ENCODE data around the gene HAPLN2. TPM values are rescaled to one million over a fixed set of nuclear protein-coding genes. Genes with fewer than 3 reads are reported as not detected.
A peak's percentile ranks its signal among the peaks of the same experiment; 100 is the strongest.

Gene HAPLN2
- total and polyA plus RNA-seq, 2 donors, result 0.09 to 0.50 TPM

DNA sequence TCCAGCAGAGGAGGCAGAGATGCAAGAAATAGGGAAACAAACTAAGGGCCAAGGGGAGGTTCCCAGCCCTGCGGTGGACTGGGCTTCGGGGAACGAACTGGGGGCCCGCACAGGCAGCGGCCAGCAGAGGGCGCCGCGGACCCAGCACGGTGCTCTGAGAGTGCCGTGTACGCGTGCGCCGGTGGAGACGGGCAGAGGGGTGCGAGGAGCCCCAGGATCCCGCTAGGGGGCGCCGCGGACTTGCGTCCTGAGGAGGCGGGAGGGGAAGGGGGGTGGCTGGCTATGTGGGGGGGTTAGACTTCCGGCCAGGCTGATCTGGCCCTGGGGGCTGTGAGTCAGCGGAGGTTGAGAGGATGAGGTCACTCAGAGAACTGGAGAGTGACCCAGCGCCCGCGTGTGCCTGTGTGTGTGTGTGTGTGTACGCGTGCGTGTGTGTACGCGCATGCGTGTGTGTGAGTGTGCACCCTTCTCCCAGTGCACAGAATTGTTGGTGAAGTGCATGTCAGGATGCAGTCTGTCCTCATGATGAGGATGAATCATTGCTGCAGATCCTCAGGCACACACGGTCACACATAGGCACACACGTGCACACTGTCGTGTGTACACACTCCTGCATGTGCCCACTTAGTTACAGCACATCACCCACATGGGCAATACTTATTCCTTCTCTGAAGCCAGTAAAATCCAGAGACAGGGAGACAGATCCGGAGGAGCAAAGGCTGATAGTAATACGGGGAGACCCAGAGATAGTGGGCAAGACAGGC lies 41.0 kb downstream of the HAPLN2 start:
- 28% methylated on average over 38 of the region's 38 CpGs for WGBS
- Histone ChIP-seq H3K27ac (ENCODE audit: low read depth in 1 of 2, low read length in 1 of 2) (no peak overlapping the region), H3K9me3 (ENCODE audit: control insufficient read depth in 2 of 2, insufficient read depth in 1 of 2, low read length in 1 of 2) (no peaks in the 10 kb centered on the region), H3K27me3 (ENCODE audit: control insufficient read depth in 2 of 2, insufficient read depth in 1 of 2, low read length in 1 of 2) (peaks cover 28 to 69% of the 10 kb centered on the region in 2 donors), H3K4me3 (ENCODE audit: low read length in 2 of 2) (no peak overlapping the region), H3K4me1 (ENCODE audit: control insufficient read depth in 2 of 2, insufficient read depth in 2 of 2, low read length in 2 of 2) (peaks cover 8 to 70% of the 10 kb centered on the region in 2 donors), H3K36me3 (ENCODE audit: control insufficient read depth in 2 of 2, insufficient read depth in 2 of 2, low read length in 1 of 2) (no peaks in the 10 kb centered on the region)
- DNase-seq (ENCODE audit: low read depth in 6 of 9, low spot score in 9 of 9), result peak; percentile 55 to 90 (median 76)

DNA sequence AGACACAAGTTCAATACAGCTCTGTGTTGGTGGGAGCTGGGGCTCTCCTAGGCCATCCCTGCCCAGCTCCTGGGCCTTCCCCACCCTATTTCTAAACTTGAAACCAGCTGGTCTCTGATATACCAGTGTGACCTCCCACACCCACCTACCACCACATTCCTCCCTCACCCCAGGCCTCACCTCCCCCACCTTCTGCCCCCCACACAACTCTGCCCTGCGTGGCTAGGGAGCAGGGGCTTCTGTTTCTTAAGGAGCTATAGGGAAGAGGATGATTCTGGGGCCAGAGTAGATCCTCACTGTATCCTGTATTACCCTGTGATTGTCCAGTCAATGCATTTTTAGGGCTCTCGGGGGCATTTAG lies 41.5 kb downstream of the HAPLN2 start:
- no peak for DNase-seq (ENCODE audit: low read depth in 6 of 9, low spot score in 9 of 9)
- no peaks in the 10 kb centered on the region for H3K9me3 ChIP-seq (ENCODE audit: control insufficient read depth in 2 of 2, insufficient read depth in 1 of 2, low read length in 1 of 2)
- WGBS, result 52% methylated on average over 2 of the region's 2 CpGs
- H3K4me3 ChIP-seq (ENCODE audit: low read length in 2 of 2), result no peak overlapping the region
- no peak overlapping the region for H3K27ac ChIP-seq (ENCODE audit: low read depth in 1 of 2, low read length in 1 of 2)
- H3K36me3 ChIP-seq (ENCODE audit: control insufficient read depth in 2 of 2, insufficient read depth in 2 of 2, low read length in 1 of 2), result no peaks in the 10 kb centered on the region
- peaks cover 23 to 69% of the 10 kb centered on the region in 2 donors for H3K27me3 ChIP-seq (ENCODE audit: control insufficient read depth in 2 of 2, insufficient read depth in 1 of 2, low read length in 1 of 2)
- peaks cover 8 to 70% of the 10 kb centered on the region in 2 donors for H3K4me1 ChIP-seq (ENCODE audit: control insufficient read depth in 2 of 2, insufficient read depth in 2 of 2, low read length in 2 of 2)

DNA sequence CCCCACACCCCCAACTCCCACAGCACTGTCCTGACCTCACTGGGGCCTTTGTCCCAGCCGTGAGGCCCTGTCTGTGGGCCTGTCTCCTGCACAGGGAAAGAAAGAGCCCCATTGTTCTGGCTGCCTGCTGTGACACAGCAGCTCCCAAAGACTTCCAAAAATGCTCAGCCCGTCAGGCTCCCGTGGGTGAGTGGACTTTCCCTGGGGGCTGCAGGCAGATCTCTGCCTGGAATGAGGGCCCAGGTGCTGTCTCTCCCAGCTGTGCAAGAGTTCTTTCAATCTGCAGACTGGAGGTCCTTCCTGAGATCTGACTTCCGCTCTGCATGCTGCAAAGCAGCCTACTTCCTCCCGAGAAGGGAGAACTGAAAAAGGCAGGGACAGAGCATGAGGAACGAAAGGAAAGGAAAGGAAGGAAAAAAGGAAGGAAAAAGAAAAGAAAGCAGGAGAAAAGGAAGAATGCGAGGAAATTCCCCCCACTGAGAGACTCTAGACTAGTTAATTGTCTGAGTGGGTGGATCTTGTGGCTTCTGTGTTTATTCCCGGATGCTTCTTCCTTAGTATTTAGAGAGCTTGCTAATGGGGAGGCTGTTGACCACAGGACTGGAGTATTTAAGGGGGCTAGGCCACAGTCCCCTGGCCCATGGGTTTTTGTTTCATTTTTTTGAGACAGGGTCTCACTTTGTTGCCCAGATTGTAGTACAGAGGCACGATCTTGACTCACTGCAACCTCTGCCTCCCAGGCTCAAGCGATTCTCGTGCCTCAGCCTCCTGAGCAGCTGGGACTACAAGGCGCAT lies 43.0 kb downstream of the HAPLN2 start:
- H3K4me1 ChIP-seq (ENCODE audit: control insufficient read depth in 2 of 2, insufficient read depth in 2 of 2, low read length in 2 of 2), result peaks cover 7 to 62% of the 10 kb centered on the region in 2 donors
- 60% methylated on average over 12 of the region's 12 CpGs for WGBS

DNA sequence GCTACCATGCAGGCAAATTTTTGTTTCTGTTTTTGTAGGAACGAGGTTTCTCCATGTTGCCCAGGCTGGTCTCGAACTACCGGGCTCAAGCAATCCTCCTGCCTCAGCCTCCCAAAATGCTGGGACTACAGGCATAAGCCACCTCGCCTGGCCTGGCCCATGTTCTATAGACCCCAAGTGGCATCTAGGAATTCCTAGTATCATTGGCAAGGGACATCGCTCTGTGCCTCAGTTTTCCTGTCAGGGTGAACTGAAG lies 43.5 kb downstream of the HAPLN2 start:
- no peak overlapping the region for H3K27ac ChIP-seq (ENCODE audit: low read depth in 1 of 2, low read length in 1 of 2)
- DNase-seq (ENCODE audit: low read depth in 6 of 9, low spot score in 9 of 9), result no peak
- peaks cover 3 to 56% of the 10 kb centered on the region in 2 donors for H3K4me1 ChIP-seq (ENCODE audit: control insufficient read depth in 2 of 2, insufficient read depth in 2 of 2, low read length in 2 of 2)
- H3K36me3 ChIP-seq (ENCODE audit: control insufficient read depth in 2 of 2, insufficient read depth in 2 of 2, low read length in 1 of 2), result no peaks in the 10 kb centered on the region
- H3K27me3 ChIP-seq (ENCODE audit: control insufficient read depth in 2 of 2, insufficient read depth in 1 of 2, low read length in 1 of 2), result peaks cover 4 to 59% of the 10 kb centered on the region in 2 donors
- H3K4me3 ChIP-seq (ENCODE audit: low read length in 2 of 2), result no peak overlapping the region
- 97% methylated on average over 5 of the region's 5 CpGs for WGBS
- H3K9me3 ChIP-seq (ENCODE audit: control insufficient read depth in 2 of 2, insufficient read depth in 1 of 2, low read length in 1 of 2), result no peaks in the 10 kb centered on the region

More for the DNA sequence above, 43.0 kb downstream of the HAPLN2 start:
- Histone ChIP-seq H3K9me3 (ENCODE audit: control insufficient read depth in 2 of 2, insufficient read depth in 1 of 2, low read length in 1 of 2) (no peaks in the 10 kb centered on the region), H3K27ac (ENCODE audit: low read depth in 1 of 2, low read length in 1 of 2) (no peak overlapping the region), H3K27me3 (ENCODE audit: control insufficient read depth in 2 of 2, insufficient read depth in 1 of 2, low read length in 1 of 2) (peaks cover 9 to 61% of the 10 kb centered on the region in 2 donors), H3K36me3 (ENCODE audit: control insufficient read depth in 2 of 2, insufficient read depth in 2 of 2, low read length in 1 of 2) (no peaks in the 10 kb centered on the region), H3K4me3 (ENCODE audit: low read length in 2 of 2) (no peak overlapping the region)
- DNase-seq (ENCODE audit: low read depth in 6 of 9, low spot score in 9 of 9), result no peak

DNA sequence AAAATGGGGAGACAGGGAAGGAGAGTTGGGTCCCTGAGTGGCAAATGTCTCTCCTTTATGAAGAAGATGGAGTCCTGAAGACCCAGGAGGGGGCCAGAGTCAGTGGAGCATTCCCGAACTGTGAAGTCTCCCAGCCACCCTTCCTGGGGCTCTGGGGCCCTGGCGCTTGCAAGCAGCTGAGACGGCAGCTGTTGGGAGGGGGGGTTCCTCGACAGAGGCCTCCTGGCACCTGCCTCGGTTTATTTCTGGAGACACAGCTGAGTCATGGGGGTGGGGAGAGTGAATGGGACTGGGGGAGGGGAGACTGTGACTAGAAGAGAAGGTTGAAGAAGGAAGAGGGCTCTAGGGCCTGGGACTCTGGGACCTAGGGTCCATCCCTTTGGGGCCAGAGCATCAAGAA lies 44.0 kb downstream of the HAPLN2 start:
- Histone ChIP-seq H3K4me1 (ENCODE audit: control insufficient read depth in 2 of 2, insufficient read depth in 2 of 2, low read length in 2 of 2) (peaks cover 3 to 53% of the 10 kb centered on the region in 2 donors), H3K4me3 (ENCODE audit: low read length in 2 of 2) (no peak overlapping the region), H3K9me3 (ENCODE audit: control insufficient read depth in 2 of 2, insufficient read depth in 1 of 2, low read length in 1 of 2) (no peaks in the 10 kb centered on the region), H3K27me3 (ENCODE audit: control insufficient read depth in 2 of 2, insufficient read depth in 1 of 2, low read length in 1 of 2) (peaks cover 0 to 54% of the 10 kb centered on the region in 2 donors), H3K27ac (ENCODE audit: low read depth in 1 of 2, low read length in 1 of 2) (no peak overlapping the region), H3K36me3 (ENCODE audit: control insufficient read depth in 2 of 2, insufficient read depth in 2 of 2, low read length in 1 of 2) (no peaks in the 10 kb centered on the region)
- peak in 4 of 9 donors; percentile 47 to 65 (median 49) for DNase-seq (ENCODE audit: low read depth in 6 of 9, low spot score in 9 of 9)
- WGBS, result 12% methylated on average over 5 of the region's 5 CpGs

DNA sequence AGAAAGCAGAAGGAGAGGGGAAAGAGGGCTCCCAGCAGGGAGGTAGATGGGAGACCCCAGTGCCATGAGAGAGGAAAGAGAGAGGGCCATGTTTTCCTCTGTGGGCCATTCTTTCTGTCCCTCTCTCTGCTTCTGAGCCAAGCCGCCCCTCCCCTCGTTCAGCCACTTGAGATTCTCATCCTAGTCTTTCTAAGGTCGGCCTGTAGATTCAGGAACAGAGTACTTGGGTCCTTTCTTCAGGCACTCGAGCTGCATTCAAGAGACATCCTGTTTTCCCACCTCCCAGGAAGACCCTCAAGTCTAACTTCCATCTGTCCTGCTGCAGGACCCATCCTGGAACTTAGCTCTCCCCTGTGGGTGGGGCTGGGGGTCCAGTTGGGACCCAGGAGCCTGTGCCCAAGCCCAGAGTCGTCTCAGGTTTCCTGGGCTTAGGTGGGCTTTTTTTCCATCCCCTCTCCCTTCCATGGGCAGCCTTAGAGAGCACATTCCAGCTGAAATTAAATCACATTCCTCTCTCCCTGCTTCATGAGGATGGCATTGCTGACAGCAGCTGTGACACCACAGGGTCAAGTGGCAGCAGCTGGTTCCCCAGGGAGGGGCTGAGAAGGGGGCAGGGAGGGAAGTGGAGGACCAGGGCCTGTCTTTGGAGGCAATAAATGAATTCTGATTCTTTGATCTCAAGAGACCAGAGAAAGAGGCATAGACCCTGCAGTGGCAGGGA lies 45.0 kb downstream of the HAPLN2 start:
- Histone ChIP-seq H3K36me3 (ENCODE audit: control insufficient read depth in 2 of 2, insufficient read depth in 2 of 2, low read length in 1 of 2) (no peaks in the 10 kb centered on the region), H3K27me3 (ENCODE audit: control insufficient read depth in 2 of 2, insufficient read depth in 1 of 2, low read length in 1 of 2) (peaks cover 0 to 49% of the 10 kb centered on the region in 2 donors), H3K4me1 (ENCODE audit: control insufficient read depth in 2 of 2, insufficient read depth in 2 of 2, low read length in 2 of 2) (peaks cover 3 to 53% of the 10 kb centered on the region in 2 donors), H3K4me3 (ENCODE audit: low read length in 2 of 2) (no peak overlapping the region), H3K9me3 (ENCODE audit: control insufficient read depth in 2 of 2, insufficient read depth in 1 of 2, low read length in 1 of 2) (no peaks in the 10 kb centered on the region), H3K27ac (ENCODE audit: low read depth in 1 of 2, low read length in 1 of 2) (no peak overlapping the region)
- 80% methylated on average over 5 of the region's 5 CpGs for WGBS
- no peak for DNase-seq (ENCODE audit: low read depth in 6 of 9, low spot score in 9 of 9)

DNA sequence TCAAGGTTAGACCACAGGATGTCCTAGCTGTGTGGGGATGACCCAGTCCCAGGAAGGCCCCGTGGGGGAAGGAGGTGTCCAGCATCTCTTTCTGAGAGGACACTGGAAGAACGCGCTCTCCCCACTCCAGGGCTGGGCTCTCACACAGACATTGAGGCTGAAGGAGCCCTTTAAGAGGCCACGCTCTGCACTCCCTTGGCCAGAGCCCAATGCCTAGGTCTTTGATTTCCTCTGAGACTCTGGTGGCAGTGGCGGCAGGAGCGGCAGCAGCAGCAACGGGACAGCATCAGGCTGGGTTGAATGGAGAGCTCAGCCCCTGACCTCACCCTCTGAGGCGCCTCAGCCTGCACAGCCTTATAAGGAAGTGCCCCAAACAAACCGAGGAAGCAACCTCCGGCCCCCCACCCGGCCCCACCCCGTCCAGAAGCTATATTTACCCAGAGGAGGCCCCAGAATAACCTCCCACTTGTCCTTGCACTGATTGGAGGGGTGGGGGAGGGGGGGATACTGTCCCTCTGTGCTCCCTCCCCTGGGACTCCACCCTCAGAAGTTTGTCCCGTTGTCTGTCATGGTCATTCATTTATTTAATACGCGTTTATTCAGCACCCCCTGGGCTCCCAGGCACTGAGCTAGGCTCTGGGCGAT lies 45.7 kb downstream of the HAPLN2 start:
- no peak for DNase-seq (ENCODE audit: low read depth in 6 of 9, low spot score in 9 of 9)
- no peak overlapping the region for H3K4me3 ChIP-seq (ENCODE audit: low read length in 2 of 2)
- no peak overlapping the region for H3K27ac ChIP-seq (ENCODE audit: low read depth in 1 of 2, low read length in 1 of 2)
- H3K9me3 ChIP-seq (ENCODE audit: control insufficient read depth in 2 of 2, insufficient read depth in 1 of 2, low read length in 1 of 2), result no peaks in the 10 kb centered on the region
- H3K4me1 ChIP-seq (ENCODE audit: control insufficient read depth in 2 of 2, insufficient read depth in 2 of 2, low read length in 2 of 2), result peaks cover 3 to 47% of the 10 kb centered on the region in 2 donors
- H3K36me3 ChIP-seq (ENCODE audit: control insufficient read depth in 2 of 2, insufficient read depth in 2 of 2, low read length in 1 of 2), result no peaks in the 10 kb centered on the region
- peaks cover 0 to 49% of the 10 kb centered on the region in 2 donors for H3K27me3 ChIP-seq (ENCODE audit: control insufficient read depth in 2 of 2, insufficient read depth in 1 of 2, low read length in 1 of 2)
- WGBS, result 39% methylated on average over 16 of the region's 16 CpGs

DNA sequence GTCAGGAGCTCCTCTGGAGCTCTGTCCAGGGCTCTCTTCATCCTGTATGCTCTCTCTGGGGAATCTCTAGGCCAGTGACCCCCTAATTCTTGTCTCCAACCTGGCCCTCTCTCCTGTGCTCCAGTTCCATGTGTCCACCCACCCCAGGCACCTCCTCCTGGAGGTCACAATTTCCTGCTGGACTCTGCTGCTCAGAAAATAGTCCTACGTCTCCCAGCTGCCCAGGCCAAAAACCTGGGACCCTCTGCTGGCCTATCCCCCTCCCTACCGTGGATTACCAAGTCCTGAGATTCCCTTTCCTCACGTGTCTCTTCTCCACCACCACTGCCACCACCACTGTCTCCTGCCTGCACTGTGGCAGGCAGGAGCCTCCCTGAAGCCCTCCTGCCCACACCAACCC lies 46.3 kb downstream of the HAPLN2 start:
- H3K36me3 ChIP-seq (ENCODE audit: control insufficient read depth in 2 of 2, insufficient read depth in 2 of 2, low read length in 1 of 2), result no peaks in the 10 kb centered on the region
- no peak for DNase-seq (ENCODE audit: low read depth in 6 of 9, low spot score in 9 of 9)
- H3K4me3 ChIP-seq (ENCODE audit: low read length in 2 of 2), result no peak overlapping the region
- H3K27me3 ChIP-seq (ENCODE audit: control insufficient read depth in 2 of 2, insufficient read depth in 1 of 2, low read length in 1 of 2), result peaks cover 0 to 54% of the 10 kb centered on the region in 2 donors
- 93% methylated on average over 3 of the region's 3 CpGs for WGBS
- H3K9me3 ChIP-seq (ENCODE audit: control insufficient read depth in 2 of 2, insufficient read depth in 1 of 2, low read length in 1 of 2), result no peaks in the 10 kb centered on the region
- H3K4me1 ChIP-seq (ENCODE audit: control insufficient read depth in 2 of 2, insufficient read depth in 2 of 2, low read length in 2 of 2), result peaks cover 3 to 42% of the 10 kb centered on the region in 2 donors
- no peak overlapping the region for H3K27ac ChIP-seq (ENCODE audit: low read depth in 1 of 2, low read length in 1 of 2)
